HepG2 (cell line): ENCODE data around the gene IQCB1. TPM values are rescaled to one million over a fixed set of nuclear protein-coding genes. Genes with fewer than 3 reads are reported as not detected.

ENCODE experiments used
- DMAP1 ChIP-seq: IDR thresholded peaks from 2 replicates; pipeline ENCODE4 v1.6.1; 2016
- FOXA3 ChIP-seq: IDR thresholded peaks from 2 replicates; pipeline ENCODE4 v1.6.1; 2016; ENCODE audit warnings: missing genetic modification reagents, missing compliant biosample characterization
- KDM6A ChIP-seq: IDR thresholded peaks from 2 replicates; pipeline ENCODE4 v1.6.1; 2016; ENCODE audit warnings: low read depth
- NKX3-1 ChIP-seq: sonication (generic); formaldehyde crosslinking; IDR thresholded peaks from 2 replicates; pipeline ENCODE4 v1.5.0; 2020; ENCODE audit warnings: missing genetic modification reagents
- PBX3 ChIP-seq: sonication (generic); formaldehyde crosslinking; IDR thresholded peaks from 2 replicates; pipeline ENCODE4 v1.8.1; 2023; ENCODE audit warnings: missing genetic modification reagents, inconsistent platforms, borderline replicate concordance
- RBFOX2 ChIP-seq: fragments of 200-400 bp; formaldehyde crosslinking; IDR thresholded peaks from 2 replicates; pipeline ENCODE4 v1.6.1; 2017; ENCODE audit warnings: low read depth, mild to moderate bottlenecking, low read length
- RFXANK ChIP-seq: IDR thresholded peaks from 2 replicates; pipeline ENCODE4 v1.6.1; 2016
- ZNF121 ChIP-seq: sonication (generic); formaldehyde crosslinking; IDR thresholded peaks from 2 replicates; pipeline ENCODE4 v1.5.0; 2020; ENCODE audit warnings: mild to moderate bottlenecking, missing genetic modification reagents
- ZNF234 ChIP-seq: sonication (generic); formaldehyde crosslinking; conservative IDR thresholded peaks from 2 replicates; pipeline ENCODE4 v1.5.1; 2020; ENCODE audit warnings: mild to moderate bottlenecking, missing genetic modification reagents
- polyA plus RNA-seq, 8 experiments: library from polyadenylated mRNA; depleted of rRNA in 3 of 8; stranded (reverse) in 7 of 8; unstranded in 1 of 8; fragments of >200 nt; fragmentation: Illumina TruSeq in 4 of 8; extraction: Trizol in 4 of 8; gene quantifications; 2 replicates each; pipeline versions ENCODE4 v1.2.1 to v1.2.3, GENCODE V29; 2011 to 2016; ENCODE audit warnings: low read depth in 4 of 8, missing spikeins in 1 of 8, mixed read lengths in 1 of 8; ENCODE audit not compliant: insufficient read depth in 1 of 8
- total RNA-seq, 5 experiments: library from RNA; depleted of rRNA; stranded (reverse); fragments of >200 nt; fragmentation: Illumina TruSeq; extraction: Trizol; gene quantifications; 2 replicates each; pipeline ENCODE4 v1.2.3, GENCODE V29; 2016; ENCODE audit warnings: low read depth in 1 of 5
- TF ChIP-seq, protein P1 (sequence below): sonication (generic); formaldehyde crosslinking; IDR thresholded peaks from 2 replicates; pipeline ENCODE4 v1.5.0; 2020; ENCODE audit warnings: mild to moderate bottlenecking, missing genetic modification reagents
- TF ChIP-seq, protein P2 (sequence below): sonication (generic); formaldehyde crosslinking; IDR thresholded peaks from 2 replicates; pipeline ENCODE4 v1.5.0; 2020; ENCODE audit warnings: mild to moderate bottlenecking, missing genetic modification reagents
- TF ChIP-seq, protein P3 (sequence below): sonication (generic); formaldehyde crosslinking; conservative IDR thresholded peaks from 2 replicates; pipeline ENCODE4 v1.4.0; 2020; ENCODE audit warnings: mild to moderate bottlenecking, missing genetic modification reagents, moderate library complexity
- TF ChIP-seq, protein P4 (sequence below): sonication (generic); formaldehyde crosslinking; IDR thresholded peaks from 2 replicates; pipeline ENCODE4 v1.8.0; 2022; ENCODE audit warnings: mild to moderate bottlenecking, missing genetic modification reagents, moderate library complexity

Gene IQCB1
- total and polyA plus RNA-seq, 2 of the 13 experiments (the other 11 are each of a cell fraction or from before 2014, with no cell fraction given): 18.0 to 41.4 TPM

GRCh38 chr3:121749276-121750086 lies 85.4 kb downstream of the IQCB1 start, which contains the start of gene GOLGB1 (continued):
- TF ChIP-seq, protein P1, sequence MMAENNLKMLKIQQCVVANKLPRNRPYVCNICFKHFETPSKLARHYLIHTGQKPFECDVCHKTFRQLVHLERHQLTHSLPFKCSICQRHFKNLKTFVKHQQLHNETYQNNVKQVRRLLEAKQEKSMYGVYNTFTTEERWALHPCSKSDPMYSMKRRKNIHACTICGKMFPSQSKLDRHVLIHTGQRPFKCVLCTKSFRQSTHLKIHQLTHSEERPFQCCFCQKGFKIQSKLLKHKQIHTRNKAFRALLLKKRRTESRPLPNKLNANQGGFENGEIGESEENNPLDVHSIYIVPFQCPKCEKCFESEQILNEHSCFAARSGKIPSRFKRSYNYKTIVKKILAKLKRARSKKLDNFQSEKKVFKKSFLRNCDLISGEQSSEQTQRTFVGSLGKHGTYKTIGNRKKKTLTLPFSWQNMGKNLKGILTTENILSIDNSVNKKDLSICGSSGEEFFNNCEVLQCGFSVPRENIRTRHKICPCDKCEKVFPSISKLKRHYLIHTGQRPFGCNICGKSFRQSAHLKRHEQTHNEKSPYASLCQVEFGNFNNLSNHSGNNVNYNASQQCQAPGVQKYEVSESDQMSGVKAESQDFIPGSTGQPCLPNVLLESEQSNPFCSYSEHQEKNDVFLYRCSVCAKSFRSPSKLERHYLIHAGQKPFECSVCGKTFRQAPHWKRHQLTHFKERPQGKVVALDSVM (CRISPR knock-in tag): peak; percentile 62
- peak; percentile 78; the same call in 1 of the 2 replicates for TF ChIP-seq RBFOX2
- peak; percentile 83 for TF ChIP-seq DMAP1
- TF ChIP-seq, protein P2, sequence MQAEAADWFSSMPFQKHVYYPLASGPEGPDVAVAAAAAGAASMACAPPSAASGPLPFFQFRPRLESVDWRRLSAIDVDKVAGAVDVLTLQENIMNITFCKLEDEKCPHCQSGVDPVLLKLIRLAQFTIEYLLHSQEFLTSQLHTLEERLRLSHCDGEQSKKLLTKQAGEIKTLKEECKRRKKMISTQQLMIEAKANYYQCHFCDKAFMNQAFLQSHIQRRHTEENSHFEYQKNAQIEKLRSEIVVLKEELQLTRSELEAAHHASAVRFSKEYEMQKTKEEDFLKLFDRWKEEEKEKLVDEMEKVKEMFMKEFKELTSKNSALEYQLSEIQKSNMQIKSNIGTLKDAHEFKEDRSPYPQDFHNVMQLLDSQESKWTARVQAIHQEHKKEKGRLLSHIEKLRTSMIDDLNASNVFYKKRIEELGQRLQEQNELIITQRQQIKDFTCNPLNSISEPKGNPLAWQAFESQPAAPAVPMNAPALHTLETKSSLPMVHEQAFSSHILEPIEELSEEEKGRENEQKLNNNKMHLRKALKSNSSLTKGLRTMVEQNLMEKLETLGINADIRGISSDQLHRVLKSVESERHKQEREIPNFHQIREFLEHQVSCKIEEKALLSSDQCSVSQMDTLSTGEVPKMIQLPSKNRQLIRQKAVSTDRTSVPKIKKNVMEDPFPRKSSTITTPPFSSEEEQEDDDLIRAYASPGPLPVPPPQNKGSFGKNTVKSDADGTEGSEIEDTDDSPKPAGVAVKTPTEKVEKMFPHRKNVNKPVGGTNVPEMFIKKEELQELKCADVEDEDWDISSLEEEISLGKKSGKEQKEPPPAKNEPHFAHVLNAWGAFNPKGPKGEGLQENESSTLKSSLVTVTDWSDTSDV (CRISPR knock-in tag): peak; percentile 43; the same call in 1 of the 2 replicates
- TF ChIP-seq, protein P3, sequence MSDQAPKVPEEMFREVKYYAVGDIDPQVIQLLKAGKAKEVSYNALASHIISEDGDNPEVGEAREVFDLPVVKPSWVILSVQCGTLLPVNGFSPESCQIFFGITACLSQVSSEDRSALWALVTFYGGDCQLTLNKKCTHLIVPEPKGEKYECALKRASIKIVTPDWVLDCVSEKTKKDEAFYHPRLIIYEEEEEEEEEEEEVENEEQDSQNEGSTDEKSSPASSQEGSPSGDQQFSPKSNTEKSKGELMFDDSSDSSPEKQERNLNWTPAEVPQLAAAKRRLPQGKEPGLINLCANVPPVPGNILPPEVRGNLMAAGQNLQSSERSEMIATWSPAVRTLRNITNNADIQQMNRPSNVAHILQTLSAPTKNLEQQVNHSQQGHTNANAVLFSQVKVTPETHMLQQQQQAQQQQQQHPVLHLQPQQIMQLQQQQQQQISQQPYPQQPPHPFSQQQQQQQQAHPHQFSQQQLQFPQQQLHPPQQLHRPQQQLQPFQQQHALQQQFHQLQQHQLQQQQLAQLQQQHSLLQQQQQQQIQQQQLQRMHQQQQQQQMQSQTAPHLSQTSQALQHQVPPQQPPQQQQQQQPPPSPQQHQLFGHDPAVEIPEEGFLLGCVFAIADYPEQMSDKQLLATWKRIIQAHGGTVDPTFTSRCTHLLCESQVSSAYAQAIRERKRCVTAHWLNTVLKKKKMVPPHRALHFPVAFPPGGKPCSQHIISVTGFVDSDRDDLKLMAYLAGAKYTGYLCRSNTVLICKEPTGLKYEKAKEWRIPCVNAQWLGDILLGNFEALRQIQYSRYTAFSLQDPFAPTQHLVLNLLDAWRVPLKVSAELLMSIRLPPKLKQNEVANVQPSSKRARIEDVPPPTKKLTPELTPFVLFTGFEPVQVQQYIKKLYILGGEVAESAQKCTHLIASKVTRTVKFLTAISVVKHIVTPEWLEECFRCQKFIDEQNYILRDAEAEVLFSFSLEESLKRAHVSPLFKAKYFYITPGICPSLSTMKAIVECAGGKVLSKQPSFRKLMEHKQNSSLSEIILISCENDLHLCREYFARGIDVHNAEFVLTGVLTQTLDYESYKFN (CRISPR knock-in tag): 0 out of 2 replicates have a peak, but pooled peaks have one; percentile 48
- 0 out of 2 replicates have a peak, but pooled peaks have one; percentile 49 for TF ChIP-seq ZNF234 (CRISPR knock-in tag)
- peak; percentile 95 for TF ChIP-seq RFXANK (CRISPR knock-in tag)
- TF ChIP-seq PBX3 (CRISPR knock-in tag): peak; percentile 61; the same call in 1 of the 2 replicates
- TF ChIP-seq, protein P4, sequence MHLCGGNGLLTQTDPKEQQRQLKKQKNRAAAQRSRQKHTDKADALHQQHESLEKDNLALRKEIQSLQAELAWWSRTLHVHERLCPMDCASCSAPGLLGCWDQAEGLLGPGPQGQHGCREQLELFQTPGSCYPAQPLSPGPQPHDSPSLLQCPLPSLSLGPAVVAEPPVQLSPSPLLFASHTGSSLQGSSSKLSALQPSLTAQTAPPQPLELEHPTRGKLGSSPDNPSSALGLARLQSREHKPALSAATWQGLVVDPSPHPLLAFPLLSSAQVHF (CRISPR knock-in tag): peak; percentile 61; the same call in 1 of the 2 replicates
- 0 out of 2 replicates have a peak, but pooled peaks have one; percentile 22 for TF ChIP-seq KDM6A (CRISPR knock-in tag)
- peak; percentile 70 for TF ChIP-seq FOXA3 (CRISPR knock-in tag)
- peak; percentile 23; the same call in 1 of the 2 replicates for TF ChIP-seq NKX3-1 (CRISPR knock-in tag)
- 0 out of 2 replicates have a peak, but pooled peaks have one; percentile 6 for TF ChIP-seq ZNF121 (CRISPR knock-in tag)
